ENCODE results near the gene CFAP90.

Gene CFAP90

DNA sequence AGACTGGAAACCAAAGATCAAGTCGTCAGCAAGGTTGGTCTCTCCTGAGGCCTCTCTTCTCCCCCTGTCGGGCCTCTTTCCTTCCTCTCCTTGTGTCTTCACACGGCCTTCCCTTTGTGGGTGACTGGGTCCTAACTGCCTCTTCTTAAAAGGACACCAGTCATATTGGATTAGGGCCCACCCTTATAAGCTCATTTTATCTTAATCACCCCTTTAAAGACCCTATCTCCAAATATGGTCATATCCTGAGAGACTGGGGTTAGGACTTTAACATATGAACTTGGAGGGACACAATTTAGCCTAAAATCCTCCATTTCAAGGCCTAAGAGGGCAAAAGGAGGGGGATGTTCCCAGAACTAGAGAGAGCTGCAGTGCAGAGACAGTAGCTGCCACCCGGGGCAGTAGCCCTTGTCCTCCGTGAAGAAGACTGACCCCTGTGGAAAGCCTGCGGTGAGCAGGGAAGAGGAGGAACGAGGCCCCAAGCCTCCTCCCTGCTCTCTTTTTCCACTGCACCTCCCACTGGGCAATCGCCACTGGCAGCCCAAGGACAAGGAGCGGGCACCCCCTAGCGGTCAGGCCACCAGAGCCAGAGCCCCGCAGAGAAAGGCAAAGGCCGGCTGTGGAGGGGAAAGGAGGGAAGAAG, 34.9 kb downstream of the CFAP90 start:
- DNase-seq = no peak

DNA sequence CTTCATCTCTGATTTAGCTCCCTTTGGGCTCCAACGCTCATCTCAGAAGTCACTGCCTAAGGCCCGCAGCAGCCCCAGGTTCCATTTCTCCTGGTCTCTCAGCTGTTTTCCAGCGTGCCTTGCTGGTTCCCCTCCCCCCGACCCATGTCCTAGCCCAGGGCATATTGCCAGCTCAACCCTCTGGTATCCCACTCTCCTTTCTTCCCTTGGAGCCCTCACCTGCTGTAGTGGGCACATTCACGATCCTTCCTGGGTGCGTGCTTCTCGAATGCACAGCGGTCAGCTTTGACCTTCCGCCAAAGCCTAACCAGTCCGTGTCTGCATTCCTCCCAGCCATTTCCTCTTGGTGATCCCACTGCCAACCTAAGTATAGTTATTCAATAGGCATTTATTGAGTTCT, 36.1 kb downstream of the CFAP90 start:
- no peak for DNase-seq

DNA sequence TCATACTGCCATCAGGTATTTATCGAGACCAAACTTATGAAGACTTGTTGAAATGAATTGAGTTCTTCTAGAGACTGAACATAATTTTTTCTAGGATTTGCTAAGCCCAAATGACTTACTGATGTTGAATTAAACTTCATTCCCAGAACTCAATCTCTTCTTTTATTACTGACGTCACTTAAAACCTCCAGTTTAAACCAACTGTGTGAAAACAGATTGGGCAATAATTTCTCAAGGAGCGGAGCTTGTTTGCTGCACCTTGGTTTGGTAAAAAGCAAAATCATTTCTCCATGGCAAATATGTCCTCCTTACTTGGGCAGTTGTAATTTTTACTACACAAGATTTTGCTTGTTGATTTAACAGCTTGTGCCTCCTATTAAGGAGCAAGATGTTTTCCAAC, 37.4 kb downstream of the CFAP90 start:
- DNase-seq = no peak

DNA sequence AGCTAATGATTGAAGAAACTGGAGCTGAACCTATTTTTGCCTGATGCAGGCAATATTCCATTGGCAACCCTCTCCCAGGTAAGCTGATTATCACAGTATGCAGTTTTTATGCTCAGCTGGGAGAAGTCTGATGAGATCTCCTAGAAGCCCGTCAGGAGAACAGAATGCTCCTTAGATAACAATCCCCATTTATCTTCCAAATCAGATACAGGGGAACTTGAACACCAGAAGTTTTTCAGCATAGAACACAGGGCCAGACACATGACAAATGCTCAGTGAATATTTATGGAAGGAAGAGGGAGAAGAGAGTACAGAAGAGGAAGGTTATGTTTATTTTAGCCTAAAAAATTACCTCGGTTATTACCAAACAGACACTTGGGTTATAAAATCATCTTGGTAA, 37.9 kb downstream of the CFAP90 start:
- DNase-seq = no peak

DNA sequence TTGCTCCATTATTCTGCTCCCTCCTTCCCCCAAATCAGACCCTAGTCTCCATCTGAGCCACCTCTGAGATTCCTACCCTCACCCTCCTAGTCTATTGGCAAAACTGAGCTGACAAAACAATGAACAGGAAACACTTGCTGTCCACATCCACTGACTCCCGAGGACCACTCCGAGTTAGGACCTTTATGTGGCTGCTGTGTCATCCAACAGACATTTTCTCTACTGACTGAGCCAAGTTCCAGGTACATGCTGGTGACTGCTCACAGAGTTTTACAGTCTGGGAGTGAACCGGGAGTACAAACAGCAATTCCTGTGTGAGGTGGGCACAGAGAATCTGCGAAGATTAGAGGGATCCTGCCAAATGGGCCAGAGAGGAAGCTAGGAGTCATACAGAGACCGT, 39.2 kb downstream of the CFAP90 start:
- DNase-seq = no peak

DNA sequence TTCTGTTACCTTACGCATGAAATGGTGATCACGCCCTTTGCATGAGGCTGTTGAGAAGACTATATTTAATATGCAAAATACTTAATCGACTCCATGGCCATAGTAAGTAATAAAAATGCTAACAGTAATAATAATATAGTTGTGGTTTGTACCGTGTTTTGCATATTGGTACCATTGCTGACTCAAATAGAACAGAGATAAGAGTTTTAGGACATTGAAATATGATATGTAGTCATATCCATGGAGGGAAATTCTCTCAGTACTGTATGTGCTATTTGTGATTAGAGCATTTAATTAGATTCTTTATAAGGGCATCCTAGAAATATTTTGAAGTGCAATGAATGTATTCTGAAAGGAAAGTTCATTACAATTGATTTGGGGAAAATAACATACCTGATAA, 41.9 kb downstream of the CFAP90 start:
- DNase-seq = no peak

DNA sequence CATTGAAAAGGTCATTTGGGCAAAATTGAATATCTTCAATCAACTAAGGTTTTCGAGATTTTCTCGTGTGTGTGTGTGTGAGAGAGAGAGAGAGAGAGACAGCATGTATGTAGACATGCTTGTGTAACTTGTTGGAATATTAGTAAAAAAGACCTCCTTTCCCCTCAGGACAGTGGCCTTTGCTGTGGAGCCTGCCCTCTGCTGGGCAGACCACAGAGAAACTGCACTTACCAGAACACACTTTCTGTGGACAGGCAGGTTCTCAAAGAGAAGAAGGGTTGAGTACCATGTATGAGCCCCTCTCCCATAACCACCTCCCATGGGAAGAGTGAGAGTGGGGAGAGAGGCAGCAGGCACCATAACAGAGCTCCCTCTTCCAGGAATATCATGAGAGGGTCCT, 45.6 kb downstream of the CFAP90 start:
- no peak for DNase-seq

DNA sequence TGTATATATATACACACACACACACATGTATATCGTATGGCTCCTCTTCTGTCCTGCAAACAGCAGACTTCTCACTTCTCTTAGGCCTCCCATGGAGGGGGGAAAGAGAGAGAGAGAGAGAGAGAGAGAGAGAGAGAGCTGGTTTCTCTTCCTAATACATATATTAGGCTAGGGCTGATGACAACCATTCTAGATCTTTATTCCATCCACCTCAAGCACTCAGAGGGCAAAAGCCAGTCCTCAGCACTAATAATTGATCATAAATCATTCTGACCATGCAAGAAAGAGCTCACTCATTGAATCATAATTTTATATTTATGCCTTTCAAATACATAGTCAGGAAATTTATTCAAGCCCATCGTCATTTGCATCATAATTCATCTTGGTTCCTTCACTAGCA, 47.0 kb downstream of the CFAP90 start:
- no peak for DNase-seq

DNA sequence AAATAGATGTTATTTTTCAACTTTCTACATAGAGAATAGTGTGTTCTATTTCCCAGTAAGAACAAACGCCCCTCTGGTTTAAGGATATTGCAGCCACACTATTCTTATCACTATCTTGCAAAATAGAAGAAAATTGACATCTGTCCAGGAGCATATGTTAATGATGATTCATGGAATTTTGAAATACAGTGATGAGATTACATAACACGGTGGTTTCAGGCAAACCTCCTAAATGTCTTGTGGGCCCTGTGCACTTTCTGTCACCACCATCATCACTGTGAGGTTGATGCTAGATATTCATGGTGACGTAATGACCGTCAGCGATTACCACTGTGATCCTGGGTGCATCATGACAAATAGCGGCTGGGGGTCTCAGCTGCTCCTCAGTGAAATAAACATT, 48.1 kb downstream of the CFAP90 start:
- no peak for DNase-seq

DNA sequence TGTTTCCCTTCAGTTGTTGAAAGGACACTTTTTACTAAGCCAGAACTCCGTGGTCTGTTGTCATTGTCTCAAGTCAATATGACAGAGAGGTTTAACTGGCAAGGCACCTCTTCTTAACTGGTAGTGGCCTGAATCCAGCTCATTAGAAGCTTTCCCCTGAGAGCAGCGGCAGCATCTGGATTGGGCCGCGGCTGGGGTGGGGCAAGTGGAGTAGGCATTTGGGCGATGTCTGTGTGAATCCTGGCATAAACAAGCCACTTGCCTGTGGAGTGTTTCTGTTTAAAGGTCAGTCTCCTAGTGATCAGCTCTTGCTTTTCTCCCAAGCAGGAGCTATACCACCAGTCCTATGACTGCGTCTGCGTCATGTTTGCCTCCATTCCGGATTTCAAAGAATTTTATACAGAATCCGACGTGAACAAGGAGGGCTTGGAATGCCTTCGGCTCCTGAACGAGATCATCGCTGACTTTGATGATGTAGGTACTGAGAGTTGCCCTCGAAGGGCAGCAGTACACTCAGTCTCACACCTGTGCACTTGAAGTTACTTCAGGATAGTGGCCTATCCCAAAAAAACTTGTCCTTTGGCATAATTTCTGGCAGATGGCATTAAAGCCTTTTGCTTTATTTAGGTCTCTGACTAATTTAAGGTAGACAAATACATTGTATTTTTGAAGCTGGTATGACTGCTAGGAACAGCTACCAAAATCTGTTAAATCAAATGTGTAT, 48.9 kb downstream of the CFAP90 start:
- no peak for DNase-seq

DNA sequence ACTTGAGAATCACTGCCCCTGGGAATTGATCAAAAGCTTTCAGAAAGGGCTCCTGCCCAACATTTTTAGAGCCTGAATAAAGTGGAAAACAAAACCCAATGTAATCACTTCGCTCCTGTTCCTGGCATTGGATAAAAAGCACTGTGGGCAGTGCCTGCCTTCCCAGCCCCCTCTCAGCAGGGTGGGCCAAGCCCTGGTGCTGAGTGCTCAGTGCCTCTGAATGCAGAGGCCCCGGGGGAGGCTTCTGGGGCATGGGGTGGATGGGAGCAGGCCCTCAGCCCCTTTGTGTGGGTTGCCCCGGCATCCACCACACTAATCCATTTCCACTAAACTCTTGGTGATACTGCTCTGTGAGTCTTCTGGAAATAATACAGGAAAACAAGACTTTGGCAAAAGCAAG, 55.6 kb downstream of the CFAP90 start:
- DNase-seq = no peak

DNA sequence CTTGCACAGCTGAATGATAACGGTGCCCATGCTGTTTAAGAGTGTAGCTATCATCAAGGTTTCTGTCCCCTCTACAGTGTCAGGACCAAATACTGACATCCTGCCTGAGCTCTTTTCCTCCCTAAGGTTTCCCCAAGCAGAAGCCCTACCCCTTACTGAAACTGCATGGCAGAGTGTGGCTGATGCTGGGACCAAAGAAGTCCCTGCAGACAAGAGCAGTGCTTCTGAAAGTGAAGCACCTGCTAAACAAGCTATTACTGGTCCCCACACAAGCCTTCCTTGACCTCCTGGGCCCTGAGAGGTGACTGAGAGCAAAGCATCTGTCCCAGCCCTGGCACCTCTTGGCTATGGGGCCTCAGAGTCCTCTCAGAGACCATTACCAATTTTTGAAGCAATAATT, 56.1 kb downstream of the CFAP90 start:
- no peak for DNase-seq

DNA sequence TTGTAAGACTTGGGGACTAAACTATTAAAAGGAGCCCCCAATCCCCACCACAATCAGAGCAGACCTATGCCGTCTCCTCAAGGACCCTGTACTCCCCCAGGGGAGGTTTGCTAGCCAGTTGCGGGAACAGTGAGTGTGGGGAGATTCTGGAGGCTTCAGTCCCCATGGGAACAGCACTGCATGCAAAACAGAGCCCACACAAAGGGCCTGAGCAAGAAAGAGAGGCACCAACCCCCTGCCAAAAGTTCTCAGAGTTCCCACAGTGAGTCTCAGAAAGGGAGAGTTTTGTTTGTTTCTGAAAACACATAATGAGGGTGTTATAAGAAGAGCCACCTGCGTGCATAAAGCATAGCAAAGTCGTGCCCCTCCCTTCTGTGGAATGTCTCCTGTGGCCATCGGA, 56.6 kb downstream of the CFAP90 start:
- DNase-seq = no peak

DNA sequence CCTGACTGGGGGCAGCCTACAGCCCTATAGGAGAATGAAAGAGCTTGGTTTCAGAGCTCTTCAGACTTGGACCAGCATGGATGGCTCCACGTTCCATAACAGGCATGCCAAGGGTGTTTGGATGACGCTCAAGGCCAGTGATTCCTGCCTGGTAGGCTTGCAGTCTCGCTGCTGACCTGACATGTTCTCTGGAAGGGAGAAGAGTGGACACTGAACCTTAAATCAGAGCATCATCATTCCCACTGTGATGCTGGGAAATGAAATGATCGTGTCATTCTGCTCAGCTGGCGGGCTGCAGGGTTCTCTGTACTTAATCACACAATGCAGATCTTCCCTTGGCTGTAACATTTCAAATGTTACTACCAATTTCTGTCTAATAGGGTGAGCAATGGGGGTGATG, 57.0 kb downstream of the CFAP90 start:
- no peak for DNase-seq

DNA sequence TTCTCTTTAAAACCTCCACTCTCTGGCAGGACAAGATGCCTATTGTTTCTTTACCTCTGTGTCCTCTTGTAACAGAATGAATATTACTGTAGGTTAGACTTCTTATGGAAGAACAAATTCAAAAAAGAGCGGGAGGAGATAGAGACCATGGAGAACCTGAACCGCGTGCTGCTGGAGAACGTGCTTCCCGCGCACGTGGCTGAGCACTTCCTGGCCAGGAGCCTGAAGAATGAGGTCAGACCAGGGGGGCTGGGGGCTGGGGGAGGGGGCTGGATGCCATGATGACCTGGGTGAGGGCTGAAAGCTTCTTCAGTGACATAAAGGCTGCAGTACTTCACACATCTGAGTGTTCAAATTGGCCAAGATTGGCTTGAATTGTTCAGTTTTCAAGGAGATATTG, 61.4 kb downstream of the CFAP90 start:
- no peak for DNase-seq

DNA sequence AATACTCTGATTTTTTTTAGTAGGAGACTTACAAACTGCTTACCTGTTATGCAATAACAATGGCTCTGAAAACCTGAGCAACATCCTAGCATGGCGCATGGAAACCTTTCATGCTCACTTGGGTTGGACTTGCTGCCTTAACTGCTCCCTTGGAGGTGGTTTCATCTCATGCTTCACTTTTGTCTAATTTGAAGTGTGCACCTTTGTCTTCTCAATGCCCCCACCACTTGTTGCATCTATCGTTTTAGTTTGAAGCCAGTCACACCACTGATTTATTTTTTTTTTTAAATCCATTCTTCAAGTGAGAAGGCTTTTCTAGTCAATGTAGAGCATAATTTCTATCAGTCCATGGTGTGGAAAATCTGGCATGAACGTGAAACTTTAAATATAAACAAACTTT, 63.2 kb downstream of the CFAP90 start:
- DNase-seq = no peak

DNA sequence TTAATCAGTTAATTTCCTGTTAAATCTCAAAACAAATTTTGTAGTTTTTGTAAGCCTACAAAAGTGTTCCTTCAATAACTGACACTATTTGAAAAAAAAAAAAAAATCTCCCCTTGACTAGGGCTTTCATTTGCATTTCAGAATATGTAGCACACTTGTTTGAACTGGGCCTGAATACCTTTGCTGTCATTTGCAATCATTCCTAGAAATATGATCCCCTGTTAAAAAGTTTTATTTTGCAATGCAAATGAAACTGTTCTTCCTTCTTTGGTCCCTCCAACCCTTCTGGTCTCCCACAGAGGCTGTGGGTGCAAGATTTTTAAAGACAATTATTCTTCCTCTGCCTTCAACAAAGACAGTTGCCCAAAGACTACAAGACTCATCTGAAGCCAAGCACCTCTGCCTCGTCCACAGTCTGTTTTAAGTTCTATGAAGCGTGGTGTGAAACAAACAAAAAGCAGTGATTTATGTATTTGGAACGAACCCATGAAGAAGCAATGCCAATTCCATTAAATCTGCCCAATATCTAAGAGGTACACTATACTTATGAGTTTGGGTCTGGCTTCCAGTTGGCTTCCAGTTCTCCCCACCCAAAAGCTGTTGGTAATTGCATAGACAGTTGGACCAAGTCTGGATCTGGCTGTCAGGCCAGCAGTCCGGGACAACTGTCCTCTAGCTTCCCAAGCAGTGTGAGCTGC, 66.1 kb downstream of the CFAP90 start:
- no peak for DNase-seq

DNA sequence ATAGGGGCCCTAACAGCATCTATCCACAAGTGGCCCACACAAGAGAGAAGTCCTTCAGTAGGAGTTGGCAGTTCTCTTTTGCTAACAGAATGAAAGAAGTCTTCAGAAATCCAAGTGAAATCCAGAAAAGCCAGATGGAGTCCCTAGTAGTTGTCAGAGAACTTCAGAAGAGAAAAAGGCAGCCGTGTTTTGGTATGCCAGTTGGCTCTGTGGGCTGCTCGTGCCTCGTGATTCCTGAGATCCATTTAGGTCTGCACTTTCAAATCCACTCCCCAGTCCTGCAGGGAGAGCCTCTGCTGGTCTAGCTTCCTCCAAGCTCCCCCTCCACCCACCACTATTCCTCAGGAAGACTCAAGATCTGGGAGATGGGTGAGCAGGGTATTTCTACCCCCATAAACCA, 69.0 kb downstream of the CFAP90 start:
- no peak for DNase-seq
